Measurements from ENCODE around the gene AP1M2. TPM values are rescaled to one million over a fixed set of nuclear protein-coding genes. Genes with fewer than 3 reads are reported as not detected.
"Not testable (repeated sequence)": the region's sequence is repeated elsewhere in the genome, so short reads cannot be mapped to it uniquely, and the experiment has no call there.

Gene AP1M2
- total RNA-seq, 1 experiment from 2014 or later: not detected

GRCh38 chr19:10543420-10544241 lies 43.5 kb downstream of the AP1M2 start, which contains the start of gene ATG4D:
Gene ATG4D (plus strand): TSS chr19:10543904. CDS start chr19:10544091, 187 bp downstream.
- H3K4me1 ChIP-seq (ENCODE audit: low read length): peaks cover 19% of the 10 kb centered on the region
- H3K9ac ChIP-seq (ENCODE audit: low read length): peak within 1 kb of the TSS; percentile 87
- no peaks in the 10 kb centered on the region for H3K27me3 ChIP-seq (ENCODE audit: low read length)
- peak; percentile 92 for DNase-seq
- H2AFZ ChIP-seq (ENCODE audit: low read length): peak within 1 kb of the TSS; percentile 21
- H4K20me1 ChIP-seq (ENCODE audit: insufficient read depth, low read depth, low read length): no peaks in the 10 kb centered on the region
- H3K9me2 ChIP-seq (replicated peaks; ENCODE audit: insufficient read depth, low read length): no peaks in the 10 kb centered on the region
- peaks cover 6% of the 10 kb centered on the region; the same call in 1 of the 2 replicates for H3K36me3 ChIP-seq (ENCODE audit: insufficient read depth, low read length)
- peaks cover 15% of the 10 kb centered on the region for H3K79me2 ChIP-seq (ENCODE audit: low read length)
- no peak within 1 kb of the TSS for H3K27ac ChIP-seq (ENCODE audit: low read length)
- peak within 1 kb of the TSS; percentile 83 for H3K4me3 ChIP-seq (ENCODE audit: low read length)
- H3K9me3 ChIP-seq (ENCODE audit: low read length): no peaks in the 10 kb centered on the region
- peak within 1 kb of the TSS; percentile 67 for H3K4me2 ChIP-seq (ENCODE audit: low read depth, low read length, poor library complexity, severe bottlenecking)

- peak overlapping the region; percentile 83; the same call in 1 of the 2 replicates for H3K4me3 ChIP-seq (ENCODE audit: low read length)
- no peak overlapping the region for H3K27ac ChIP-seq (ENCODE audit: low read length)
- H3K9ac ChIP-seq (ENCODE audit: low read length): peak overlapping the region; percentile 87; the same call in 1 of the 2 replicates
These were observed 44.1 kb downstream of the AP1M2 start for GRCh38 chr19:10543059-10543419.

GRCh38 chr19:10539016-10539415 lies 48.1 kb downstream of the AP1M2 start:
- H3K36me3 ChIP-seq (ENCODE audit: insufficient read depth, low read length); H3K27ac ChIP-seq (ENCODE audit: low read length); H3K9ac ChIP-seq (ENCODE audit: low read length); H3K4me3 ChIP-seq (ENCODE audit: low read length); H3K27me3 ChIP-seq (ENCODE audit: low read length); H3K9me3 ChIP-seq (ENCODE audit: low read length); H3K79me2 ChIP-seq (ENCODE audit: low read length); H3K4me2 ChIP-seq (ENCODE audit: low read depth, low read length, poor library complexity, severe bottlenecking); H4K20me1 ChIP-seq (ENCODE audit: insufficient read depth, low read depth, low read length); H3K9me2 ChIP-seq (replicated peaks; ENCODE audit: insufficient read depth, low read length); H2AFZ ChIP-seq (ENCODE audit: low read length): not testable (repeated sequence)
- peak; percentile 31 for DNase-seq
- H3K4me1 ChIP-seq (ENCODE audit: low read length): peaks cover 12% of the 10 kb centered on the region

More at GRCh38 chr19:10543059-10543419, 44.1 kb downstream of the AP1M2 start:
- Histone ChIP-seq H3K4me1 (ENCODE audit: low read length) (peaks cover 19% of the 10 kb centered on the region), H3K9me3 (ENCODE audit: low read length) (no peaks in the 10 kb centered on the region), H4K20me1 (ENCODE audit: insufficient read depth, low read depth, low read length) (no peaks in the 10 kb centered on the region), H3K4me2 (ENCODE audit: low read depth, low read length, poor library complexity, severe bottlenecking) (peak overlapping the region; percentile 67), H2AFZ (ENCODE audit: low read length) (no peak overlapping the region), H3K9me2 (replicated peaks; ENCODE audit: insufficient read depth, low read length) (no peaks in the 10 kb centered on the region), H3K27me3 (ENCODE audit: low read length) (no peaks in the 10 kb centered on the region), H3K36me3 (ENCODE audit: insufficient read depth, low read length) (0 out of 2 replicates have a peak, but pooled peaks cover 3% of the 10 kb centered on the region), H3K79me2 (ENCODE audit: low read length) (peaks cover 15% of the 10 kb centered on the region)
- DNase-seq: no peak

- peak; percentile 36 for DNase-seq
- Histone ChIP-seq H4K20me1 (ENCODE audit: insufficient read depth, low read depth, low read length) (no peaks in the 10 kb centered on the region), H3K9me3 (ENCODE audit: low read length) (no peaks in the 10 kb centered on the region), H3K79me2 (ENCODE audit: low read length) (no peaks in the 10 kb centered on the region), H3K4me1 (ENCODE audit: low read length) (peaks cover 10% of the 10 kb centered on the region), H2AFZ (ENCODE audit: low read length) (no peak overlapping the region), H3K4me2 (ENCODE audit: low read depth, low read length, poor library complexity, severe bottlenecking) (no peak overlapping the region), H3K36me3 (ENCODE audit: insufficient read depth, low read length) (no peaks in the 10 kb centered on the region), H3K9ac (ENCODE audit: low read length) (no peak overlapping the region), H3K4me3 (ENCODE audit: low read length) (no peak overlapping the region), H3K9me2 (replicated peaks; ENCODE audit: insufficient read depth, low read length) (no peaks in the 10 kb centered on the region), H3K27ac (ENCODE audit: low read length) (no peak overlapping the region), H3K27me3 (ENCODE audit: low read length) (no peaks in the 10 kb centered on the region)
These were observed 48.7 kb downstream of the AP1M2 start for GRCh38 chr19:10538204-10538983.

- H3K36me3 ChIP-seq (ENCODE audit: insufficient read depth, low read length): no peaks in the 10 kb centered on the region
- no peak overlapping the region for H3K4me2 ChIP-seq (ENCODE audit: low read depth, low read length, poor library complexity, severe bottlenecking)
- no peaks in the 10 kb centered on the region for H3K9me3 ChIP-seq (ENCODE audit: low read length)
- no peak overlapping the region for H2AFZ ChIP-seq (ENCODE audit: low read length)
- no peaks in the 10 kb centered on the region for H4K20me1 ChIP-seq (ENCODE audit: insufficient read depth, low read depth, low read length)
- H3K9me2 ChIP-seq (replicated peaks; ENCODE audit: insufficient read depth, low read length): no peaks in the 10 kb centered on the region
- DNase-seq: peak; percentile 26
- no peaks in the 10 kb centered on the region for H3K27me3 ChIP-seq (ENCODE audit: low read length)
- H3K4me1 ChIP-seq (ENCODE audit: low read length): peaks cover 3% of the 10 kb centered on the region
- no peaks in the 10 kb centered on the region for H3K79me2 ChIP-seq (ENCODE audit: low read length)
- no peak overlapping the region for H3K4me3 ChIP-seq (ENCODE audit: low read length)
- no peak overlapping the region for H3K27ac ChIP-seq (ENCODE audit: low read length)
- no peak overlapping the region for H3K9ac ChIP-seq (ENCODE audit: low read length)
These were observed 49.4 kb downstream of the AP1M2 start for GRCh38 chr19:10537668-10538067.

GRCh38 chr19:10535613-10536012 lies 51.5 kb downstream of the AP1M2 start:
- no peaks in the 10 kb centered on the region for H3K79me2 ChIP-seq (ENCODE audit: low read length)
- H3K4me1 ChIP-seq (ENCODE audit: low read length): no peaks in the 10 kb centered on the region
- H3K27me3 ChIP-seq (ENCODE audit: low read length): no peaks in the 10 kb centered on the region
- no peaks in the 10 kb centered on the region for H3K36me3 ChIP-seq (ENCODE audit: insufficient read depth, low read length)
- no peak overlapping the region for H3K4me3 ChIP-seq (ENCODE audit: low read length)
- H4K20me1 ChIP-seq (ENCODE audit: insufficient read depth, low read depth, low read length): no peaks in the 10 kb centered on the region
- no peak overlapping the region for H3K27ac ChIP-seq (ENCODE audit: low read length)
- H3K9me2 ChIP-seq (replicated peaks; ENCODE audit: insufficient read depth, low read length): no peaks in the 10 kb centered on the region
- no peak overlapping the region for H3K9ac ChIP-seq (ENCODE audit: low read length)
- H3K9me3 ChIP-seq (ENCODE audit: low read length): no peaks in the 10 kb centered on the region
- no peak overlapping the region for H3K4me2 ChIP-seq (ENCODE audit: low read depth, low read length, poor library complexity, severe bottlenecking)
- H2AFZ ChIP-seq (ENCODE audit: low read length): no peak overlapping the region
- peak; percentile 11 for DNase-seq

GRCh38 chr19:10533646-10534386 lies 53.3 kb downstream of the AP1M2 start:
- Histone ChIP-seq H3K79me2 (ENCODE audit: low read length) (no peaks in the 10 kb centered on the region), H3K4me2 (ENCODE audit: low read depth, low read length, poor library complexity, severe bottlenecking) (no peak overlapping the region), H3K36me3 (ENCODE audit: insufficient read depth, low read length) (no peaks in the 10 kb centered on the region), H3K27me3 (ENCODE audit: low read length) (no peaks in the 10 kb centered on the region), H3K9ac (ENCODE audit: low read length) (no peak overlapping the region), H4K20me1 (ENCODE audit: insufficient read depth, low read depth, low read length) (no peaks in the 10 kb centered on the region), H3K4me1 (ENCODE audit: low read length) (no peaks in the 10 kb centered on the region), H3K27ac (ENCODE audit: low read length) (no peak overlapping the region), H2AFZ (ENCODE audit: low read length) (no peak overlapping the region), H3K9me3 (ENCODE audit: low read length) (no peaks in the 10 kb centered on the region), H3K9me2 (replicated peaks; ENCODE audit: insufficient read depth, low read length) (no peaks in the 10 kb centered on the region), H3K4me3 (ENCODE audit: low read length) (no peak overlapping the region)
- DNase-seq: peak; percentile 10

Measured in Karpas-422 (cell line).